Measurements from ENCODE around the gene SOBP. TPM values are rescaled to one million over a fixed set of nuclear protein-coding genes. Genes with fewer than 3 reads are reported as not detected.
A peak's percentile ranks its signal among the peaks of the same experiment; 100 is the strongest.

SOBP gene
- polyA plus RNA-seq, 10 donors = 12.7 to 19.1 (median 15.4) TPM

- DNase-seq = no peak
These were observed 10.7 kb upstream of the SOBP start for GRCh38 chr6:107479089-107479690.

- no peak for DNase-seq
These were observed 4.8 kb upstream of the SOBP start for GRCh38 chr6:107485157-107485556.

GRCh38 chr6:107488174-107488874, 1.6 kb upstream of the SOBP start:
- no peak for DNase-seq

GRCh38 chr6:107488875-107489635, 862 bp upstream of the SOBP start:
- DNase-seq = peak in 2 of 3 donors; percentile 71 to 90

- peak in 2 of 3 donors; percentile 41 to 84 for DNase-seq
These were observed 735 bp downstream of the SOBP start for GRCh38 chr6:107490566-107491137.

GRCh38 chr6:107491138-107491609, 1.3 kb downstream of the SOBP start:
- peak; percentile 57 to 96 (median 88) for DNase-seq

- DNase-seq = peak; percentile 62 to 84 (median 68)
These were observed 2.1 kb downstream of the SOBP start for GRCh38 chr6:107491760-107492660.

GRCh38 chr6:107493158-107494057, 3.5 kb downstream of the SOBP start:
- DNase-seq = peak in 2 of 3 donors; percentile 50 to 68

- peak in 2 of 3 donors; percentile 85 to 90 for DNase-seq
These were observed 5.3 kb downstream of the SOBP start for GRCh38 chr6:107495196-107495643.

GRCh38 chr6:107495971-107496370, 6.1 kb downstream of the SOBP start:
- DNase-seq = peak in 2 of 3 donors; percentile 22 to 66

GRCh38 chr6:107496892-107497684, 7.2 kb downstream of the SOBP start:
- no peak for DNase-seq

GRCh38 chr6:107504270-107505026, 14.5 kb downstream of the SOBP start:
- no peak for DNase-seq

- DNase-seq = no peak
These were observed 16.2 kb downstream of the SOBP start for GRCh38 chr6:107506145-107506544.

- peak in 2 of 3 donors; percentile 41 to 66 for DNase-seq
These were observed 19.6 kb downstream of the SOBP start for GRCh38 chr6:107509506-107509905.

- no peak for DNase-seq
These were observed 20.2 kb downstream of the SOBP start for GRCh38 chr6:107510108-107510507.

- DNase-seq = peak in 2 of 3 donors; percentile 72 to 90
These were observed 21.6 kb downstream of the SOBP start for GRCh38 chr6:107511511-107511993.

GRCh38 chr6:107513214-107513613, 23.3 kb downstream of the SOBP start:
- peak in 1 of 3 donors; percentile 49 for DNase-seq

GRCh38 chr6:107515955-107516354, 26.0 kb downstream of the SOBP start:
- no peak for DNase-seq

Data from muscle of back (tissue), 11 donors.